Kidney (tissue), 14 donors: ENCODE results near the gene ANKRD11. TPM values are rescaled to one million over a fixed set of nuclear protein-coding genes. Genes with fewer than 3 reads are reported as not detected.
"Not testable (repeated sequence)": the region's sequence is repeated elsewhere in the genome, so short reads cannot be mapped to it uniquely, and the experiment has no call there.

Source experiments
- DNase-seq, 5 donors: peaks; one replicate each; pipeline ENCODE4 v3.0.0-alpha.2; 2013 to 2020
- FAIRE-seq: peaks from 2 replicates; lab custom pipeline; 2012; peaks lifted over from hg19 to GRCh38; lab: Jason Lieb, UNC
- H3K27ac ChIP-seq, 2 donors: one replicate each; pipeline ENCODE4 v1.7.0; 2013; ENCODE audit warnings: low read depth in 2 of 2, low read length in 2 of 2, inconsistent platforms in 1 of 2
- H3K27me3 ChIP-seq: one replicate; pipeline ENCODE4 v1.7.1; 2013; ENCODE audit warnings: low read length, inconsistent platforms; ENCODE audit not compliant: control insufficient read depth, insufficient read depth
- H3K36me3 ChIP-seq, 3 donors: one replicate each; pipeline versions ENCODE4 v1.7.0 to v1.7.1; 2013; ENCODE audit warnings: low read length in 3 of 3, control low read depth in 1 of 3, inconsistent platforms in 1 of 3; ENCODE audit not compliant: insufficient read depth in 3 of 3, control insufficient read depth in 2 of 3
- H3K4me1 ChIP-seq, 3 donors: one replicate each; pipeline versions ENCODE4 v1.7.0 to v1.7.1; 2013; ENCODE audit warnings: low read length in 3 of 3, inconsistent platforms in 1 of 3, low read depth in 1 of 3; ENCODE audit not compliant: control insufficient read depth in 2 of 3, insufficient read depth in 2 of 3
- H3K4me3 ChIP-seq, 3 donors: one replicate each; pipeline versions ENCODE4 v1.7.0 to v1.8.1; 2013; ENCODE audit warnings: low read length in 3 of 3, control low read depth in 1 of 3, inconsistent platforms in 1 of 3
- H3K9ac ChIP-seq, 3 donors: one replicate each; pipeline versions ENCODE4 v1.7.0 to v1.7.1; 2013; ENCODE audit warnings: low read length in 3 of 3, control low read depth in 1 of 3, inconsistent platforms in 1 of 3
- H3K9me3 ChIP-seq, 3 donors: one replicate each; pipeline versions ENCODE4 v1.7.0 to v1.7.1; 2013; ENCODE audit warnings: low read length in 3 of 3, control low read depth in 1 of 3, inconsistent platforms in 1 of 3; ENCODE audit not compliant: control insufficient read depth in 2 of 3, insufficient read depth in 1 of 3
- intact Hi-C: fragments of 100-400 bp; cut with DNase I; formaldehyde crosslinking; loops from one replicate; pipeline ENCODE4 v1.11.1; 2022
- polyA plus RNA-seq: library from polyadenylated mRNA; stranded (reverse); fragments of 350-450 nt; fragmentation: Illumina TruSeq; extraction: RNeasy Lipid Tissue Mini Kit (QIAGEN cat#74804); gene quantifications from one replicate; pipeline ENCODE4 v1.2.3, GENCODE V29; 2014; ENCODE audit warnings: low read depth, low replicate concordance; ENCODE audit not compliant: insufficient read depth
- total RNA-seq: library from RNA; stranded (reverse); fragmentation: NEBNext Ultra II Directional; extraction: Animal tissue kit (Norgen Biotek cat#: 25700); gene quantifications from one replicate; pipeline ENCODE4 v1.2.1, GENCODE V29; 2021
- TF ChIP-seq, protein P1 (sequence below): IDR thresholded peaks from 3 replicates; pipeline ENCODE4 v1.5.1; 2012; ENCODE audit warnings: mild to moderate bottlenecking, moderate library complexity, borderline replicate concordance; ENCODE audit not compliant: insufficient read depth; ENCODE audit errors: extremely low read depth
- donor health status: control.
- donor health status: control.
- donor health status: control.
- donor health status: control.
- donor health status: control.
- donor health status: DM: yes; HTN: yes; CAD: no.
- donor health status: Normal renal cell carcinoma (clear cell type).

ANKRD11 gene
- total and polyA plus RNA-seq, 2 donors from 2014 or later, result 36.2 to 154 TPM

DNA sequence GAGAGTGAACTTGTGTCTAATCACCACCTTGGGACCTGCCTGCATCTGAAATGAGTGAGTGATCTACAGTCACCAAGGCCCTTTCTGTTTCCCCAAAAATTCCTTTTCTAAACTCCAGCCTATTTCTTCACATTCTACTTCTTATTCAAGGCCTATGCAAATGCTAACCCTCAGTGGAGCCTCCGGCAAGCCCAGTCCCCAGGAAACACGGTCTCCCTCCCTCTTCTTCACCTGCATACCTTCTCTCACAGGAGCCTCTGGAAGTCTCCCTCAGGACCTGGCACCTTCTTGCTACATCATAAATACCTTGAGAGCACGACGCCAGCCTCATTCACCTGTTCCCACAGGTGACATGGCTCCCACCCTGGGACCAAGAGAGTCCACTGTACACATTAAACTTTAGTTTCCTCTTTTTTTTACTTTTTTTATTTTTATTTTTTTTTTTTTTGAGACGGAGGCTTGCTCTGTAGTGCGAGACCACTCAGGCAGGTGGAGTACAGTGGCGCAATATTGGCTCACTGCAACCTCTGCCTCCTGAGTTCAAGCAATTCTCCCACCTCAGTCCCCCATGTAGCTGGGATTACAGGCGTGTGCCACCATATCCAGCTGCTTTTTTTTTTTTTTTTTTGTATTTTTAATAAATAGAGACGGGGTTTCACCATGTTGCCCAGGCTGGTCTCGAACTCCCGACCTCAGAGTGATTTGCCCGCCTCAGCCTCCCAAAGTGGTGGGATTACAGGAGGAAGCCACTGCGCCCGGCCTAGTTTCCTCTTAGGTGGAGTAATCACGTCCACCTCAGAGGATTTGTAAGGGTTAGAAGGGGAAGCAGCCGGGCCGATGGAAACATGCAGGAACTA, 97.3 kb downstream of the ANKRD11 start:
- no peak overlapping the region for H3K9ac ChIP-seq
- H3K4me3 ChIP-seq, result no peak overlapping the region
- FAIRE-seq (no peak), DNase-seq (peak in 1 of 5 donors; percentile 53)
- H3K27ac ChIP-seq, result no peak overlapping the region
- TF ChIP-seq, protein P1, sequence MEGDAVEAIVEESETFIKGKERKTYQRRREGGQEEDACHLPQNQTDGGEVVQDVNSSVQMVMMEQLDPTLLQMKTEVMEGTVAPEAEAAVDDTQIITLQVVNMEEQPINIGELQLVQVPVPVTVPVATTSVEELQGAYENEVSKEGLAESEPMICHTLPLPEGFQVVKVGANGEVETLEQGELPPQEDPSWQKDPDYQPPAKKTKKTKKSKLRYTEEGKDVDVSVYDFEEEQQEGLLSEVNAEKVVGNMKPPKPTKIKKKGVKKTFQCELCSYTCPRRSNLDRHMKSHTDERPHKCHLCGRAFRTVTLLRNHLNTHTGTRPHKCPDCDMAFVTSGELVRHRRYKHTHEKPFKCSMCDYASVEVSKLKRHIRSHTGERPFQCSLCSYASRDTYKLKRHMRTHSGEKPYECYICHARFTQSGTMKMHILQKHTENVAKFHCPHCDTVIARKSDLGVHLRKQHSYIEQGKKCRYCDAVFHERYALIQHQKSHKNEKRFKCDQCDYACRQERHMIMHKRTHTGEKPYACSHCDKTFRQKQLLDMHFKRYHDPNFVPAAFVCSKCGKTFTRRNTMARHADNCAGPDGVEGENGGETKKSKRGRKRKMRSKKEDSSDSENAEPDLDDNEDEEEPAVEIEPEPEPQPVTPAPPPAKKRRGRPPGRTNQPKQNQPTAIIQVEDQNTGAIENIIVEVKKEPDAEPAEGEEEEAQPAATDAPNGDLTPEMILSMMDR, result no peak
- peaks cover 3 to 42% (median 38%) of the 10 kb centered on the region in 3 donors for H3K4me1 ChIP-seq
- no peaks in the 10 kb centered on the region for H3K9me3 ChIP-seq
- intact Hi-C loops, result no loop called here
- no peaks in the 10 kb centered on the region for H3K27me3 ChIP-seq
- H3K36me3 ChIP-seq, result no peaks in the 10 kb centered on the region

DNA sequence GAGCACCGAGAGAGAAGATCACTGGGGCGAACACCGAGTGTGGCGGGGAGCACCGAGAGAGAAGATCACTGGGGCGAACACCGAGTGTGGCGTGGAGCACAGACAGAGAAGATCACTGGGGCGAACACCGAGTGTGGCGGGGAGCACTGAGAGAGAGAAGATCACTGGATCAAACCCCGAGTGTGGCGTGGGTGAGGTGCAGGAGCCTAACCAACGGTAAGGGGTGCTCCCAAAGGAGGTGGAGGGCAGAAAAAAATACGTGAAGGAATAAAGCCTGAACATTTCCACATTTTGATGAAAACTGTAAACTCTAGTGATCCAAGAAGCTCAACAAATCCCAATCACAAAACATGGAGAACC, 100.2 kb downstream of the ANKRD11 start:
- H3K9me3 ChIP-seq, H3K36me3 ChIP-seq, H3K9ac ChIP-seq, intact Hi-C loops, DNase-seq, H3K4me3 ChIP-seq, H3K27ac ChIP-seq, FAIRE-seq, H3K27me3 ChIP-seq: not testable (repeated sequence)
- H3K4me1 ChIP-seq, result peaks cover 0 to 23% (median 22%) of the 10 kb centered on the region in 3 donors

DNA sequence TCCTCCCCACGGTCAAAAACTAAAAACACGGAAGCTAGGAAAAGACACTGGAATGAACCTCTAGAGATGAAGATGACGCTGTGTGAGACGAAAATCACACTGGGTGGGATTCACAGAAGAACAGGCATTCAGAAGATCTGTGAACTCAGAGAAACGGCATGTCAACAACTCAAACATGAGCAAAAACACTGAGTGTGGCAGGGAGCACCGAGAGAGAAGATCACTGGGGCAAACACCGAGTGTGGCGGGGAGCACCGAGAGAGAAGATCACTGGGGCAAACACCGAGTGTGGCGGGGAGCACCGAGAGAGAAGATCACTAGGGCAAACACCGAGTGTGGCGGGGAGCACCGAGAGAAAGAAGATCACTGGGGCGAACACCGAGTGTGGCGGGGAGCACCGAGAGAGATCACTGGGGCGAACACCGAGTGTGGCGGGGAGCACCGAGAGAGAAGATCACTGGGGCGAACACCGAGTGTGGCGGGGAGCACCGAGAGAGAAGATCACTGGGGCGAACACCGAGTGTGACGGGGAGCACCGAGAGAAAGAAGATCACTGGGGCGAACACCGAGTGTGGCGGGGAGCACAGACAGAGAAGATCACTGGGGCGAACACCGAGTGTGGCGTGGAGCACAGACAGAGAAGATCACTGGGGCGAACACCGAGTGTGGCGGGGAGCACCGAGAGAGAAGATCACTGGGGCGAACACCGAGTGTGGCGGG, 100.7 kb downstream of the ANKRD11 start:
- H3K4me3 ChIP-seq, H3K27me3 ChIP-seq, H3K9me3 ChIP-seq, H3K27ac ChIP-seq, FAIRE-seq, H3K9ac ChIP-seq, H3K36me3 ChIP-seq, intact Hi-C loops: not testable (repeated sequence)
- peak in 1 of 5 donors; percentile 8 for DNase-seq
- peaks cover 0 to 19% (median 18%) of the 10 kb centered on the region in 3 donors for H3K4me1 ChIP-seq

DNA sequence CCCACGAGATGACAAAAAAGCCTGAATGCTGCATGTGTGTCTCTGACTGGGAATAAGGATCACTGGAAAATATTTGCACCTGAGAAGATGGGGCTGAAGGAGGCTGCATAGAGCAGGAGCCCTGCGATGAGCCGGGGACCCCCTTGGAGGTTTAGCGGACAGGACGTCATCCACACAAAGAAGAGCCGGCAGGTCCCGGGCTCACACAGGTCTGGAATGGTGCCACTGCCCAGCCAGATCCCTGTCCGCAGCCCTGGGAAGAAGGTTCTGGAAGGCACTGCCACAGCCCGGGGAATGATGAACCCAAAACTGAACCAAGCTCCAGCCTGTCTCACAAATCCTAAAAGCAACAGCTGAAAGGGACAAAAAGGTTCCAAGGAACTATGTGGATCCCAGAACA, 101.8 kb downstream of the ANKRD11 start:
- H3K9ac ChIP-seq, result no peak overlapping the region
- DNase-seq (peak in 1 of 5 donors; percentile 43), FAIRE-seq (no peak)
- H3K4me3 ChIP-seq, result no peak overlapping the region
- intact Hi-C loops, result no loop called here
- TF ChIP-seq, protein P1, result no peak
- H3K27me3 ChIP-seq, result no peaks in the 10 kb centered on the region
- H3K9me3 ChIP-seq, result no peaks in the 10 kb centered on the region
- no peak overlapping the region for H3K27ac ChIP-seq
- H3K4me1 ChIP-seq, result peaks cover 0 to 13% (median 12%) of the 10 kb centered on the region in 3 donors
- H3K36me3 ChIP-seq, result no peaks in the 10 kb centered on the region
